HEK293 (cell line): ENCODE measurements around the gene ZW10.

ENCODE experiments used
- CTCF ChIA-PET: fragments of 350-600 bp; formaldehyde crosslinking; extraction: SDS; loops from one replicate; lab custom pipeline; 2021; ENCODE audit warnings: antibody characterized with exemption; lab: Yijun Ruan, JAX
- POLR2A ChIA-PET: fragments of 300-600 bp; formaldehyde crosslinking; extraction: SDS; loops from one replicate; lab custom pipeline; 2020; ENCODE audit warnings: antibody characterized with exemption, inconsistent platforms; lab: Yijun Ruan, JAX
- H3K27ac ChIP-seq: fragments of 200-500 bp; sonication (Bioruptor generic); 2 replicates; pipeline ENCODE4 v1.5.1; 2014; ENCODE audit warnings: low read depth, low read length, control low read depth, inconsistent platforms; ENCODE audit errors: extremely low read depth
- H3K36me3 ChIP-seq, 2 experiments: fragments of 200-500 bp in 1 of 2; sonication (Bioruptor generic) in 1 of 2; 1 replicate in 1 of 2; 2 replicates in 1 of 2; pipeline ENCODE4 v1.5.1; 2014 to 2017; ENCODE audit warnings: inconsistent platforms in 2 of 2, low read length in 2 of 2; ENCODE audit not compliant: control insufficient read depth in 2 of 2, insufficient read depth in 1 of 2
- H3K4me1 ChIP-seq: fragments of 200-500 bp; sonication (Bioruptor generic); 2 replicates; pipeline ENCODE4 v1.5.1; 2014; ENCODE audit warnings: mild to moderate bottlenecking, low read length, inconsistent platforms; ENCODE audit not compliant: control insufficient read depth, insufficient read depth
- H3K4me3 ChIP-seq: 2 replicates; pipeline ENCODE4 v1.5.1; 2011; ENCODE audit warnings: low read depth, mild to moderate bottlenecking, control low read depth, low read length, moderate library complexity
- H3K9me3 ChIP-seq: fragments of 200-500 bp; sonication (Bioruptor generic); 2 replicates; pipeline ENCODE4 v1.5.1; 2014; ENCODE audit warnings: low read depth, low read length, inconsistent platforms; ENCODE audit not compliant: control insufficient read depth, insufficient read depth
- HOXA7 ChIP-seq: sonication (generic); formaldehyde crosslinking; IDR thresholded peaks from 2 replicates; pipeline ENCODE4 v1.8.1; 2022; ENCODE audit warnings: missing genetic modification reagents, borderline replicate concordance
- HOXD13 ChIP-seq: sonication (generic); formaldehyde crosslinking; IDR thresholded peaks from 2 replicates; pipeline ENCODE4 v1.8.0; 2022; ENCODE audit warnings: missing genetic modification reagents, borderline replicate concordance
- MEIS1 ChIP-seq: sonication (generic); formaldehyde crosslinking; IDR thresholded peaks from 2 replicates; pipeline ENCODE4 v1.8.1; 2022; ENCODE audit warnings: missing genetic modification reagents, mild to moderate bottlenecking, borderline replicate concordance
- TRIM28 ChIP-seq: IDR thresholded peaks from 2 replicates; pipeline ENCODE4 v1.6.1; 2011; ENCODE audit warnings: low read length, control low read depth, borderline replicate concordance
- YY1 ChIP-seq: fragments of 450-650 bp; formaldehyde crosslinking; IDR thresholded peaks from 2 replicates; pipeline ENCODE4 v1.5.1; 2018; ENCODE audit warnings: missing biosample characterization, missing genetic modification characterization
- YY2 ChIP-seq: fragments of 450-650 bp; formaldehyde crosslinking; IDR thresholded peaks from 2 replicates; pipeline ENCODE4 v1.5.1; 2016; ENCODE audit warnings: missing biosample characterization, missing genetic modification characterization
- ZBTB21 ChIP-seq: fragments of 450-650 bp; formaldehyde crosslinking; IDR thresholded peaks from 2 replicates; pipeline ENCODE4 v1.5.1; 2017; ENCODE audit warnings: missing biosample characterization, missing genetic modification characterization
- ZNF133 ChIP-seq: fragments of 450-650 bp; formaldehyde crosslinking; IDR thresholded peaks from 2 replicates; pipeline ENCODE4 v1.5.1; 2016; ENCODE audit warnings: missing biosample characterization, missing genetic modification characterization
- ZNF138 ChIP-seq: fragments of 450-650 bp; formaldehyde crosslinking; IDR thresholded peaks from 2 replicates; pipeline ENCODE4 v1.5.1; 2016; ENCODE audit warnings: missing biosample characterization, missing genetic modification characterization, borderline replicate concordance
- ZNF174 ChIP-seq: fragments of 450-650 bp; formaldehyde crosslinking; IDR thresholded peaks from 2 replicates; pipeline ENCODE4 v1.5.0; 2017; ENCODE audit warnings: missing biosample characterization, mild to moderate bottlenecking, missing genetic modification characterization
- ZNF18 ChIP-seq: fragments of 450-650 bp; formaldehyde crosslinking; IDR thresholded peaks from 2 replicates; pipeline ENCODE4 v1.5.1; 2016; ENCODE audit warnings: missing biosample characterization, missing genetic modification characterization
- ZNF19 ChIP-seq: fragments of 450-650 bp; formaldehyde crosslinking; IDR thresholded peaks from 2 replicates; pipeline ENCODE4; 2016; ENCODE audit warnings: missing biosample characterization, missing genetic modification characterization, low read depth
- ZNF211 ChIP-seq: fragments of 450-650 bp; formaldehyde crosslinking; IDR thresholded peaks from 2 replicates; pipeline ENCODE4 v1.5.1; 2016; ENCODE audit warnings: low read depth, missing biosample characterization, missing genetic modification characterization
- ZNF214 ChIP-seq: fragments of 450-650 bp; formaldehyde crosslinking; IDR thresholded peaks from 2 replicates; pipeline ENCODE4 v1.5.1; 2017; ENCODE audit warnings: missing biosample characterization, mild to moderate bottlenecking, missing genetic modification characterization, borderline replicate concordance
- ZNF221 ChIP-seq: fragments of 450-650 bp; formaldehyde crosslinking; IDR thresholded peaks from 2 replicates; pipeline ENCODE4 v1.5.1; 2017; ENCODE audit warnings: missing biosample characterization, missing genetic modification characterization, borderline replicate concordance
- ZNF239 ChIP-seq: fragments of 450-650 bp; formaldehyde crosslinking; IDR thresholded peaks from 2 replicates; pipeline ENCODE4 v1.5.1; 2016; ENCODE audit warnings: missing biosample characterization, missing genetic modification characterization
- ZNF292 ChIP-seq: fragments of 450-650 bp; formaldehyde crosslinking; IDR thresholded peaks from 2 replicates; pipeline ENCODE4 v1.5.1; 2016; ENCODE audit warnings: low read depth, missing biosample characterization, missing genetic modification characterization, borderline replicate concordance
- ZNF354C ChIP-seq: fragments of 450-650 bp; formaldehyde crosslinking; IDR thresholded peaks from 2 replicates; pipeline ENCODE4 v1.5.1; 2016; ENCODE audit warnings: missing biosample characterization, missing genetic modification characterization, low read depth, borderline replicate concordance
- ZNF391 ChIP-seq: fragments of 450-650 bp; formaldehyde crosslinking; IDR thresholded peaks from 2 replicates; pipeline ENCODE4 v1.5.1; 2016; ENCODE audit warnings: low read depth, missing biosample characterization, missing genetic modification characterization, borderline replicate concordance
- ZNF48 ChIP-seq: fragments of 450-650 bp; formaldehyde crosslinking; IDR thresholded peaks from 2 replicates; pipeline ENCODE4 v1.5.1; 2016; ENCODE audit warnings: missing biosample characterization, missing genetic modification characterization
- ZNF544 ChIP-seq: fragments of 450-650 bp; formaldehyde crosslinking; IDR thresholded peaks from 2 replicates; pipeline ENCODE4 v1.5.0; 2017; ENCODE audit warnings: missing biosample characterization, missing genetic modification characterization
- ZNF555 ChIP-seq: fragments of 450-650 bp; formaldehyde crosslinking; conservative IDR thresholded peaks from 2 replicates; pipeline ENCODE4 v1.5.1; 2017; ENCODE audit warnings: missing biosample characterization, mild to moderate bottlenecking, missing genetic modification characterization, inconsistent platforms
- ZNF585B ChIP-seq: fragments of 450-650 bp; formaldehyde crosslinking; IDR thresholded peaks from 2 replicates; pipeline ENCODE4 v1.5.1; 2016; ENCODE audit warnings: missing biosample characterization, missing genetic modification characterization
- ZNF792 ChIP-seq: fragments of 450-650 bp; formaldehyde crosslinking; IDR thresholded peaks from 2 replicates; pipeline ENCODE4 v1.5.1; 2016; ENCODE audit warnings: missing biosample characterization, missing genetic modification characterization
- ZNF837 ChIP-seq: fragments of 450-650 bp; formaldehyde crosslinking; IDR thresholded peaks from 2 replicates; pipeline ENCODE4 v1.5.1; 2016; ENCODE audit warnings: missing biosample characterization, missing genetic modification characterization
- TF ChIP-seq, protein P1 (sequence below): fragments of 450-650 bp; formaldehyde crosslinking; IDR thresholded peaks from 2 replicates; pipeline ENCODE4 v1.5.1; 2016; ENCODE audit warnings: missing biosample characterization, missing genetic modification characterization
- TF ChIP-seq, protein P2 (sequence below): fragments of 450-650 bp; formaldehyde crosslinking; IDR thresholded peaks from 2 replicates; pipeline ENCODE4 v1.5.1; 2016; ENCODE audit warnings: missing biosample characterization, missing genetic modification characterization

ZW10 gene

DNA sequence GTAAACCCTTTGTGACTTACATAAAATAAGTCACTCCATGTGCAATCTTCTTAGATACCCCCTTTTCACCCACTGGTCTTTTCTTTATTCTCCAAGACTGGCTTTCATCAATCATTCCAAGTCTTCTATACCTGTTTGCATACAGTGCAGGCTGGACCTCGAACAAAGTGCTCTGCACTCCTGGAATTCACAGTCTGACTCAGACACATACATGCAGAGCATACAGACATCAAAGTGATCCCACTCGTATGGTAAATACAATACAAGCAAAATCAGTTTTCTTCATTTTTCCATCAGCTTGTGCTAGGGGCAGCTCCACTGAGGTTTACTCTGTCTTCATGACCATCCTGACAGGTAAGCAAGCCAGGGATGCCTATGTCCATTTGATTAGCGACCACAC lies 50.6 kb downstream of the ZW10 start:
- POLR2A ChIA-PET, result no interaction called here
- CTCF ChIA-PET, result interaction anchor here (0.8 to 1.1 kb wide), 4 partner anchors 24 to 418 kb away, joined by 3 to 4 read pairs (median 3); no protein-coding TSS in a partner anchor
- TF ChIP-seq ZNF133, result no peak
- no peak for TF ChIP-seq ZNF214 (tag by site-specific recombination)
- no peak for TF ChIP-seq TRIM28
- TF ChIP-seq ZNF221 (tag by site-specific recombination), result no peak
- no peak for TF ChIP-seq ZBTB21 (tag by site-specific recombination)
- no peak for TF ChIP-seq ZNF555 (tag by site-specific recombination)
- TF ChIP-seq MEIS1 (CRISPR knock-in tag), result no peak
- no peak for TF ChIP-seq HOXD13
- TF ChIP-seq YY1, result no peak
- TF ChIP-seq ZNF585B (tag by site-specific recombination), result no peak

GRCh38 chr11:113722221-113722620 lies 51.3 kb downstream of the ZW10 start:
- POLR2A ChIA-PET, result no interaction called here
- Histone ChIP-seq H3K4me3 (no peak overlapping the region), H3K27ac (no peak overlapping the region), H3K36me3 (no peaks in the 10 kb centered on the region), H3K4me1 (no peaks in the 10 kb centered on the region)
- no peak for TF ChIP-seq ZNF211 (tag by site-specific recombination)
- TF ChIP-seq ZNF544 (tag by site-specific recombination), result no peak
- TF ChIP-seq ZNF18 (tag by site-specific recombination), result no peak
- no peak for TF ChIP-seq ZNF138 (tag by site-specific recombination)
- no peak for TF ChIP-seq ZNF19
- TF ChIP-seq ZNF48, result no peak
- no peak for TF ChIP-seq ZNF239 (tag by site-specific recombination)
- TF ChIP-seq, protein P1, sequence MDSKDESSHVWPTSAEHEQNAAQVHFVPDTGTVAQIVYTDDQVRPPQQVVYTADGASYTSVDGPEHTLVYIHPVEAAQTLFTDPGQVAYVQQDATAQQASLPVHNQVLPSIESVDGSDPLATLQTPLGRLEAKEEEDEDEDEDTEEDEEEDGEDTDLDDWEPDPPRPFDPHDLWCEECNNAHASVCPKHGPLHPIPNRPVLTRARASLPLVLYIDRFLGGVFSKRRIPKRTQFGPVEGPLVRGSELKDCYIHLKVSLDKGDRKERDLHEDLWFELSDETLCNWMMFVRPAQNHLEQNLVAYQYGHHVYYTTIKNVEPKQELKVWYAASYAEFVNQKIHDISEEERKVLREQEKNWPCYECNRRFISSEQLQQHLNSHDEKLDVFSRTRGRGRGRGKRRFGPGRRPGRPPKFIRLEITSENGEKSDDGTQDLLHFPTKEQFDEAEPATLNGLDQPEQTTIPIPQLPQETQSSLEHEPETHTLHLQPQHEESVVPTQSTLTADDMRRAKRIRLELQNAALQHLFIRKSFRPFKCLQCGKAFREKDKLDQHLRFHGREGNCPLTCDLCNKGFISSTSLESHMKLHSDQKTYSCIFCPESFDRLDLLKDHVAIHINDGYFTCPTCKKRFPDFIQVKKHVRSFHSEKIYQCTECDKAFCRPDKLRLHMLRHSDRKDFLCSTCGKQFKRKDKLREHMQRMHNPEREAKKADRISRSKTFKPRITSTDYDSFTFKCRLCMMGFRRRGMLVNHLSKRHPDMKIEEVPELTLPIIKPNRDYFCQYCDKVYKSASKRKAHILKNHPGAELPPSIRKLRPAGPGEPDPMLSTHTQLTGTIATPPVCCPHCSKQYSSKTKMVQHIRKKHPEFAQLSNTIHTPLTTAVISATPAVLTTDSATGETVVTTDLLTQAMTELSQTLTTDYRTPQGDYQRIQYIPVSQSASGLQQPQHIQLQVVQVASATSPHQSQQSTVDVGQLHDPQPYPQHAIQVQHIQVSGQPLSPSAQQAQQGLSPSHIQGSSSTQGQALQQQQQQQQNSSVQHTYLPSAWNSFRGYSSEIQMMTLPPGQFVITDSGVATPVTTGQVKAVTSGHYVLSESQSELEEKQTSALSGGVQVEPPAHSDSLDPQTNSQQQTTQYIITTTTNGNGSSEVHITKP (tag by site-specific recombination), result no peak
- TF ChIP-seq HOXA7 (CRISPR knock-in tag), result no peak
- TF ChIP-seq ZNF354C (tag by site-specific recombination), result no peak
- TF ChIP-seq ZNF792, result no peak
- TF ChIP-seq ZNF837, result no peak
- no peak for TF ChIP-seq ZNF391 (tag by site-specific recombination)
- no peak for TF ChIP-seq ZNF174
- TF ChIP-seq YY2 (tag by site-specific recombination), result no peak
- no peak for TF ChIP-seq ZNF292
- TF ChIP-seq, protein P2, sequence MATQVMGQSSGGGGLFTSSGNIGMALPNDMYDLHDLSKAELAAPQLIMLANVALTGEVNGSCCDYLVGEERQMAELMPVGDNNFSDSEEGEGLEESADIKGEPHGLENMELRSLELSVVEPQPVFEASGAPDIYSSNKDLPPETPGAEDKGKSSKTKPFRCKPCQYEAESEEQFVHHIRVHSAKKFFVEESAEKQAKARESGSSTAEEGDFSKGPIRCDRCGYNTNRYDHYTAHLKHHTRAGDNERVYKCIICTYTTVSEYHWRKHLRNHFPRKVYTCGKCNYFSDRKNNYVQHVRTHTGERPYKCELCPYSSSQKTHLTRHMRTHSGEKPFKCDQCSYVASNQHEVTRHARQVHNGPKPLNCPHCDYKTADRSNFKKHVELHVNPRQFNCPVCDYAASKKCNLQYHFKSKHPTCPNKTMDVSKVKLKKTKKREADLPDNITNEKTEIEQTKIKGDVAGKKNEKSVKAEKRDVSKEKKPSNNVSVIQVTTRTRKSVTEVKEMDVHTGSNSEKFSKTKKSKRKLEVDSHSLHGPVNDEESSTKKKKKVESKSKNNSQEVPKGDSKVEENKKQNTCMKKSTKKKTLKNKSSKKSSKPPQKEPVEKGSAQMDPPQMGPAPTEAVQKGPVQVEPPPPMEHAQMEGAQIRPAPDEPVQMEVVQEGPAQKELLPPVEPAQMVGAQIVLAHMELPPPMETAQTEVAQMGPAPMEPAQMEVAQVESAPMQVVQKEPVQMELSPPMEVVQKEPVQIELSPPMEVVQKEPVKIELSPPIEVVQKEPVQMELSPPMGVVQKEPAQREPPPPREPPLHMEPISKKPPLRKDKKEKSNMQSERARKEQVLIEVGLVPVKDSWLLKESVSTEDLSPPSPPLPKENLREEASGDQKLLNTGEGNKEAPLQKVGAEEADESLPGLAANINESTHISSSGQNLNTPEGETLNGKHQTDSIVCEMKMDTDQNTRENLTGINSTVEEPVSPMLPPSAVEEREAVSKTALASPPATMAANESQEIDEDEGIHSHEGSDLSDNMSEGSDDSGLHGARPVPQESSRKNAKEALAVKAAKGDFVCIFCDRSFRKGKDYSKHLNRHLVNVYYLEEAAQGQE (tag by site-specific recombination), result no peak
- TF ChIP-seq, all 188 proteins: peak for 0
- H3K9me3 ChIP-seq, result no peaks in the 10 kb centered on the region
- CTCF ChIA-PET, result interaction anchor here (0.7 to 1.1 kb wide), 5 partner anchors 23 to 474 kb away, joined by 3 to 4 read pairs (median 3); no protein-coding TSS in a partner anchor

More for the DNA sequence above, 50.6 kb downstream of the ZW10 start:
- Histone ChIP-seq H3K4me3 (no peak overlapping the region), H3K36me3 (no peaks in the 10 kb centered on the region), H3K4me1 (no peaks in the 10 kb centered on the region), H3K27ac (no peak overlapping the region), H3K9me3 (no peaks in the 10 kb centered on the region)
